Hematopoietic multipotent progenitor cell (in vitro differentiated cells): ENCODE results near the gene TCF7. TPM values are rescaled to one million over a fixed set of nuclear protein-coding genes. Genes with fewer than 3 reads are reported as not detected.
"Not testable (repeated sequence)": the region's sequence is repeated elsewhere in the genome, so short reads cannot be mapped to it uniquely, and the experiment has no call there.

Source experiments
- DNase-seq, 3 donors: peaks; one replicate each; pipeline ENCODE4 v3.0.0-alpha.2; 2011 to 2015; ENCODE audit warnings: low read depth in 2 of 3, low spot score in 2 of 3
- total RNA-seq: library from RNA; depleted of rRNA; stranded (reverse); fragments of >200 nt; gene quantifications from one replicate; pipeline ENCODE4 v1.2.3, GENCODE V29; 2012

The TCF7 gene
- total RNA-seq, 1 donor = 0.81 TPM

GRCh38 chr5:134142052-134142451, 27.6 kb downstream of the TCF7 start:
- no peak for DNase-seq

- no peak for DNase-seq
Measured at GRCh38 chr5:134142806-134143205, 28.3 kb downstream of the TCF7 start.

DNA sequence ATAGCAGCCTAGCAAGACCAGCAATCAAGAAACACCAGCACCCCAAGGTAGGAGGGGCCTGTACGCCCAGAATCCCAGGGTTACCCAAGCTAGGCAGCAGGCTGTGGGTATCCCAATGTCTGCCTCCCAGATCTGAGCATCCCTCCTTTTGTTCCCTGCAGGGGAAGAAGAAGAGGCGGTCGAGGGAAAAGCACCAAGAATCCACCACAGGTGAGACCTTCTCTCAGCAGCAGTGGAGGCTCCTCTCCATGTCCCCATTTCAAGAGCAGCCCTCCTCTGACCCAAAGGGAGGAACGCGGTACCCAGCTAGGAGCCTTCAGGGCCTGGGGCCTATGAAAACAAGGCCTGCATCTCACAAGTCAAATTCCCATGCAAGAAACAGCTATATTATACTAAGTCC, 28.9 kb downstream of the TCF7 start:
- DNase-seq = no peak

DNA sequence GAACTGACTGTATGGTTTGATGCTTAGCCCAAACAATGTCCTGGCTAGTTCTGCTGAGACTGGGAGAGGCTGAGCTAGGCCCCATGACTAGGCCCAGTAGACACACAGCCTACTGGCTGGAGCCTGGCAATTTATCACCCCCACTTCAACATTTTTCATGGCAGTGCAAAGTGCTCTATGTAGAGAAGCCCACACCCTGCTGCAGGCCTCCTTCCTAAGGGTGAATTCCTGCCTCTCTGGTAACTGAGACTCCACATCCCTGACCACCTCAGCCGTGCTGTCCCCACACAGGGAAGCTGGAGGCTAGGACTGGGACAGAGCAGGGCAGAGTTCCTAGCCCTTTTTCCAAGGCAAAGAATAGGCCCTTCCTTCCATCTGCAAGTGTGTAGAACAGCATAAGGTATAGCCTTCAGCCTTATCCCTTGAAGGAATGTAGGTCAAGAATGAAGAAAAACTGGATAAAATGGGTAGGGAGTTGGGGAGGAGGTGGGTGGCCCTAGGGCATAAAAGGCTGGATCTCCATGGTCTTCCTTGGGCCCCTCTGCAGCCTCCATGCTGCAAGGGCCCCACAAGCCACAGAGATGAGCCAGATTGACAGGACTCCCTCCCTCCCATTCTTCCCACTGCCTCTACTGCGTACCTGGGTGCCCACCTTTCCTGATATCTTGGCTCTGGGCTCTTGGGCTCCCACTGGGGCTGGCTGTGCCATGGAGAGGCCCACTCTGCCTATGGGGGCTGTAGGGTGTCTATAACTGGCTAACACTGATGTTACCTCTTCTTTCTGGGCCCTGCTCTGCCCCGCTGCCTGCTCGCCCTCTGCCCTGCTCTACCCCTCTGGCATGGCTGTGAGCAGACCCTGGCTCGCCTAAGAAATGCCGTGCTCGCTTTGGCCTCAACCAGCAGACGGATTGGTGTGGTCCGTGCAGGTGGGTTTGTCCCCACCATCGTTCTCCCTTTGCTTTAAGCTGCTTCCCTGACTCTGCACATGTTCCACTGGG, 29.8 kb downstream of the TCF7 start:
- no peak for DNase-seq

GRCh38 chr5:134145041-134145757, 30.7 kb downstream of the TCF7 start:
- no peak for DNase-seq

GRCh38 chr5:134145779-134146581, 31.5 kb downstream of the TCF7 start:
- peak; percentile 60 to 81 (median 64) for DNase-seq

DNA sequence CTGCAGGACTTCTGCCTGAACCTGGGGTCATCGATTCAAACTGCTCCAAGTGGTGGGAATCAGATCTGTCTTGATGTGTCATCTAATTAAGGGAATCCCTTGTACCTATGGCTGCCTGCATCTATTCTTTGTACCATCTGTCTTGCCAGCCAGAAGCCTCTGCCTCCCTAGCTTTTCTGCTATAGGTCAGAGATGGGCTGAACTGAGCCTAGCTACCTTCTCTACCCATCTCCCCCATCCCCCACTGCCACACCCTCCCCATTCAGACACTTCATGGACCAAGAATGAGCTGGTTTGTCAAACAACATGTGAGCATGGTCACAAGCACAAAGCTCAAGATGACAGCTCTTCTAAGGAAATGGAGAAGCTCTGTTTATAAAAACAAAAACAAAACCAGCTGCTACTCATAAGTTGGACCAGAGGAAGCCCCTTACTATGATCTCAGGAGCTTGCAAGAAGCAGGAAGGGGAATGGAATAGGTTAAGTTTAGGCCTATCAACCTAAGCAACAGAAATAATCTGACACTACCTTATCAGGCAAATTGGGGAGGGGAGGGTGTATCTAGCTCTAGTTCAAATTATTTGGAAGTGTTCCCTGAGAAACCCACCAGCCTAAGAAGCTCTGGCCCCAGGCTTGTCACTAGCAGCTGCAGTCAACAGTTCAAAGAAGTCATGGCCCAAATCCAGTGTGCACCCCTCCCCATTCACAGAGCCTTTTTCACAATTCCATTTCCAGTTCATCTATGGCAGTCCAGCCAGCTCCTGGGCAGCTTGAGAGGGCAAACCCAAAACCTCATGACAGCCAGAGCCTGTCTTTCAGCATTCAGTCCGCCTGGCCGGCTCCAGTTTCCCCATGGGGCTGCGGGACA, 32.4 kb downstream of the TCF7 start:
- DNase-seq = no peak

DNA sequence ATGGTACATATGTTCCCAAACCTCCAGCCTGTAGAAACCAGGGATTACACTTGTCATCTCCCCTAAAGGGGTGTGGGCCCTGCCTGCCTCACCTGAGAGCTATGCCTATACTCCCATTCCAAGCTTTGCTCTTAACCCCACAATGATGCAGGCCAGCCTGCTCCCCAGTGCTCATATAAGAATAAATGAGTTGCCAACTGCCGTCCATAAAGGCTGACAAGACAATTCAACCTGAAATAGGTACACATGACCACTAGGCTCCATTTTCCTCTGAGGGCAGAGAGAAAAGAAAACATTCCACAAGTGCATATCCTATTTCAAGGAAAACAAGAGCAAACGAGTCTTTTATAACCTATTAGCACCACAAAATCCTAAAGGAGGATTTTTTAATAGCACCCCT, 33.8 kb downstream of the TCF7 start:
- no peak for DNase-seq

DNA sequence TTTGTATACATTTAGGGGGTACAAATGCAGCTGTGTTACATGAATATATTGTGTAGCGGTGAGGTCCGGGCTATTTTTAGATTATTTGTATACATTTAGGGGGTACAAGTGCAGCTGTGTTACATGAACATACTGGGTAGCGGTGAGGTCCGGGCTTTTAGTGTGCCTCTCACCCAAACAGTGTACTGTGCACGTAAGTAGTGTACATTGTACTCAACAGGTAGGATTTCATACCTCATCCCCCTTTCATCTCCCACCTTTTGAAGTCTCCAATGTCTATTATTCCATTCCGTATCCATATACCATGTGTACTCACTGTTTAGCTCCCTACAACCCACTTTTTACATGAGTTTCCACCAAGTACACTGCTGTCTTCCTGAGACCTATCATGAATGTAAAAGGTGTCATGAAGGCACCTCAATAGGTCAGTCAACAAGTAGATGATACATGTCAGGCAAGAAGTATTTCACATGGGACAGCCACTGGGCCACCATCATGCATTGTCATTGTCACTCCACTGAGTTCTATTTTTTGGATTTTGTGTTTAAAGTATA, 34.6 kb downstream of the TCF7 start:
- no peak for DNase-seq

GRCh38 chr5:134149571-134150303, 35.3 kb downstream of the TCF7 start:
- DNase-seq = no peak

DNA sequence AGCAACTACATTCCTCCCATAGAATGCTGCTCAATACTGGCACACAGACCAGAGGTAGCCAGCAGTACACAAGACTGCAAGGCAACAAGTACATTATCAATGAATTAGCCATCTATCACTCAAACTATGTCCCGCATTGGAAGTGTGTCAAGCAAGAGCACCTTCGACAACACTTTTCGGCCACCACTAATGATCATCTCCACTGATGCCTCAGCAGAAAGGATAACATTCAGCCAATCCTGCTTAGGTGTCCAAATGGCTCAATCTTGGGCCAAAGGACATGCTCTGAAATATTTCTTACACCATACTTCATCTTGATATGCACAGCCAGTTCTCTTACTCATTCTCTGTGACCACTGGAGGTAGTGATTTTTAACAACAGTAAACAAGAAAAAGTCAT, 37.2 kb downstream of the TCF7 start:
- no peak for DNase-seq

- not testable (repeated sequence) for DNase-seq
Measured at GRCh38 chr5:134152173-134152832, 37.8 kb downstream of the TCF7 start.

DNA sequence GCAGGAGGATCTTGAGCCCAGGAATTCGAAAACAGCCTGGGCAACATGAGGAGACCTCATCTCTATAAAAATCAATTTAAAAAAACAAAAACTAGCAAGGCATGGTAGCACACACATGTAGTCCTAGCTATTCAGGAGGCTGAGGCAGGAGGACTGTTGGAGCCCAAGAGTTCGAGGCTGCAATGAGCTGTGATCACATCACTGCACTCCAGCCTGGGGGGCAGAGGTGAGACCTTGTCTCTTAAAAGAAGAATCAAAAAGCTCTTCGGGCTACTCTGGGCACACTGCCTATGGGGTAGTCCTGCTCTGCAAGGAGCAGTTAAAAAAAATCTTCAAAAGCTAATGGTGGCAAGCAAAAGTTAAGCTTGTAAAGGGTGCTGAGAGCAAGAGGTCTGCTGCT, 38.8 kb downstream of the TCF7 start:
- no peak for DNase-seq

DNA sequence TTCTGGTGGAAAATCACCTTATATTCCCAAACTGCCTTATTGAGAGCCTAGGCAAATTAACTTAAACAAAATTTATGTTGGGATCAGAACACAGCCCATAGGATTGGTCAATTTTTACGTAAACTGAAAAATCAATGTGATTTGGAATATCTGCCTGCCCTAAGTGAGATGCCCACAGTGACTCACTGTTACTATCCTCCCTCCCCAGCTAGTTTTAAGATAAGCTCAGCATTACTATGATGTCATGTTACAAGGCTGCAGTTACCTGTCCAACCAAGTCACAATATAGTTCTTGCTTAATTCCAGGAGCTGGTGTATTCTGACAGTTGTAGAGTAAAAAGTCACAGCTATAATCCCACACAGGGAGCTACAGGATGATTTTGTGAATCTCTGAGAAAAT, 39.2 kb downstream of the TCF7 start:
- DNase-seq = no peak

GRCh38 chr5:134161513-134162395, 47.3 kb downstream of the TCF7 start:
- no peak for DNase-seq

DNA sequence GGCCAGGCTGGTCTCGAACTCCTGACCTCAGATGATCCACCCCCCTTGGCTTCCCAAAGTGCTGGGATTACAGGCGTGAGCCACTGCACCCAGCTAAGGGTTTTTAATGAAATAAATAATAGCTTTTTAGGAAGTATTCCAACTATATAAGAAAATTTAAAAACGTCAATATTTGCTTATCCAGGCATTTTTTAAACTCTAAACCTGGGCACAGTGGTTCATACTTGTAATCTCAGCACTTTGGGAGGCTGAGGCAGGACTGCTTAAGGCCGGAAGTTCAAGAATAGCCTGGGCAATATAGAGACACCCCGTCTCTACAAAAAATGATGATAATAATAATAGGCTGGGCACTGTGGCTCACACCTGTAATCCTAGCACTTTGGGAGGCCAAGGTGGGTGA, 48.1 kb downstream of the TCF7 start:
- DNase-seq = no peak

GRCh38 chr5:134171972-134172371, 57.5 kb downstream of the TCF7 start:
- no peak for DNase-seq
